ENCODE results near the gene POU3F1.

POU3F1 gene

GRCh38 chr1:38068980-38069340 lies 22.4 kb upstream of the POU3F1 start:
- in situ Hi-C loops (cut with MboI; ENCODE audit: low sequenced_read_pairs, unreplicated experiment): no loop called here
- TF ChIP-seq CTCF (IDR thresholded peaks at IDR 0.05; ENCODE audit: borderline replicate concordance, control extremely low read depth, extremely low read depth, insufficient read depth, missing control alignments): no peak

GRCh38 chr1:38068220-38068979 lies 21.8 kb upstream of the POU3F1 start:
- TF ChIP-seq CTCF (IDR thresholded peaks at IDR 0.05; ENCODE audit: borderline replicate concordance, control extremely low read depth, extremely low read depth, insufficient read depth, missing control alignments): no peak
- DNase-seq (ENCODE audit: low spot score): no peak
- in situ Hi-C loops (cut with MboI; ENCODE audit: low sequenced_read_pairs, unreplicated experiment): no loop called here

More at GRCh38 chr1:38068980-38069340, 22.4 kb upstream of the POU3F1 start:
- no peak for DNase-seq (ENCODE audit: low spot score)

GRCh38 chr1:38064197-38064903 lies 17.8 kb upstream of the POU3F1 start:
- no peak for TF ChIP-seq CTCF (IDR thresholded peaks at IDR 0.05; ENCODE audit: borderline replicate concordance, control extremely low read depth, extremely low read depth, insufficient read depth, missing control alignments)
- in situ Hi-C loops (cut with MboI; ENCODE audit: low sequenced_read_pairs, unreplicated experiment): no loop called here
- no peak for DNase-seq (ENCODE audit: low spot score)

GRCh38 chr1:38063616-38064015 lies 17.0 kb upstream of the POU3F1 start:
- in situ Hi-C loops (cut with MboI; ENCODE audit: low sequenced_read_pairs, unreplicated experiment): no loop called here
- no peak for TF ChIP-seq CTCF (IDR thresholded peaks at IDR 0.05; ENCODE audit: borderline replicate concordance, control extremely low read depth, extremely low read depth, insufficient read depth, missing control alignments)
- DNase-seq (ENCODE audit: low spot score): no peak

- TF ChIP-seq CTCF (IDR thresholded peaks at IDR 0.05; ENCODE audit: borderline replicate concordance, control extremely low read depth, extremely low read depth, insufficient read depth, missing control alignments): no peak
- no peak for DNase-seq (ENCODE audit: low spot score)
- in situ Hi-C loops (cut with MboI; ENCODE audit: low sequenced_read_pairs, unreplicated experiment): no loop called here
These were observed 16.0 kb upstream of the POU3F1 start for GRCh38 chr1:38062361-38063288.

- no peak for TF ChIP-seq CTCF (IDR thresholded peaks at IDR 0.05; ENCODE audit: borderline replicate concordance, control extremely low read depth, extremely low read depth, insufficient read depth, missing control alignments)
- peak; percentile 78 for DNase-seq (ENCODE audit: low spot score)
- in situ Hi-C loops (cut with MboI; ENCODE audit: low sequenced_read_pairs, unreplicated experiment): no loop called here
These were observed 15.3 kb upstream of the POU3F1 start for GRCh38 chr1:38061883-38062328.

All from GM13976 (cell line).